ENCODE measurements around the gene ABCG1.

ABCG1 gene

DNA sequence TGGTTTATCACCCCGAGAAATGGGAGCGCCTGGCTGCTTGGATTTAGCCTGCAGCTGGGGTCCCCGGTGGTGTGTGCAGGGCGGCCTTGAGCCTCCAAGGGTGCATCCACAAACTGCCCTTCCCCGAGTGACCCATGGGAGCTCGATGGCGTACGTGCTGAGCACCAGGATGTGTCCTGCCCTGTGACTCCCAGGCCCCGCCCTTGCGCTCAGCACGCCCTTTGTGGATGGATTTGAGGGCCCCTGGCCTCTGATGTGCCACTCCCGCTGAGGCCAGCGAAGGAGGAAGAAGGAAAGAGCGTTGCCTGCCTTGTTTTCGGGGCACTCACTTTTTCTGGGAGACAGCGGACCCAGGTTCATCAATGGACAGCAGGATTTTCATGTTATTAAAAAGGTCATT lies 98.0 kb downstream of the ABCG1 start:
- H3K4me3 ChIP-seq (ENCODE audit: low read depth, low read length), result no peak overlapping the region
- TF ChIP-seq, protein P1, sequence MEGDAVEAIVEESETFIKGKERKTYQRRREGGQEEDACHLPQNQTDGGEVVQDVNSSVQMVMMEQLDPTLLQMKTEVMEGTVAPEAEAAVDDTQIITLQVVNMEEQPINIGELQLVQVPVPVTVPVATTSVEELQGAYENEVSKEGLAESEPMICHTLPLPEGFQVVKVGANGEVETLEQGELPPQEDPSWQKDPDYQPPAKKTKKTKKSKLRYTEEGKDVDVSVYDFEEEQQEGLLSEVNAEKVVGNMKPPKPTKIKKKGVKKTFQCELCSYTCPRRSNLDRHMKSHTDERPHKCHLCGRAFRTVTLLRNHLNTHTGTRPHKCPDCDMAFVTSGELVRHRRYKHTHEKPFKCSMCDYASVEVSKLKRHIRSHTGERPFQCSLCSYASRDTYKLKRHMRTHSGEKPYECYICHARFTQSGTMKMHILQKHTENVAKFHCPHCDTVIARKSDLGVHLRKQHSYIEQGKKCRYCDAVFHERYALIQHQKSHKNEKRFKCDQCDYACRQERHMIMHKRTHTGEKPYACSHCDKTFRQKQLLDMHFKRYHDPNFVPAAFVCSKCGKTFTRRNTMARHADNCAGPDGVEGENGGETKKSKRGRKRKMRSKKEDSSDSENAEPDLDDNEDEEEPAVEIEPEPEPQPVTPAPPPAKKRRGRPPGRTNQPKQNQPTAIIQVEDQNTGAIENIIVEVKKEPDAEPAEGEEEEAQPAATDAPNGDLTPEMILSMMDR (conservative IDR thresholded peaks at IDR 0.05; ENCODE audit: low read depth, low read length), result no peak
- no peak for DNase-seq (ENCODE audit: low read depth)

DNA sequence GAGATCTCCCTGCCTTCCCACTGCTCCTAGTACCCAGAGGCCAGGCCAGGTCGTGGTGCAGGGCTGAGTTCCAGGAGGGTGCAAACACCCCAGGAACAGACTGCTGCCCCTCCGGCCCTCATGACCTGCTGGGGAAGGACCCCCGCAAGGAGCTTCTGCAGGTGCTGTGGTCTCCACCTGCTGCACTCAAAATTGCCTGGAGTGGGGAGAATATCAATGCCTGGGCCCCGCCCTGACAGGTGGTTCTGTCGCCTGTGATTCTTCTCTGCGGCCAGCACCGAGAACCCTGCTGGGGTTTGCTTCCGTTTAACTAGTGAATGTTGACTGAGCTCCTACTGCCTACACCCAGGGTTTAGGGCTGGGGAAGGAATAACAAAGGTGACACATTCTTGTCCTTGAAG lies 98.4 kb downstream of the ABCG1 start:
- DNase-seq (ENCODE audit: low read depth), result no peak
- H3K4me3 ChIP-seq (ENCODE audit: low read depth, low read length), result no peak overlapping the region
- TF ChIP-seq, protein P1 (conservative IDR thresholded peaks at IDR 0.05; ENCODE audit: low read depth, low read length), result no peak

DNA sequence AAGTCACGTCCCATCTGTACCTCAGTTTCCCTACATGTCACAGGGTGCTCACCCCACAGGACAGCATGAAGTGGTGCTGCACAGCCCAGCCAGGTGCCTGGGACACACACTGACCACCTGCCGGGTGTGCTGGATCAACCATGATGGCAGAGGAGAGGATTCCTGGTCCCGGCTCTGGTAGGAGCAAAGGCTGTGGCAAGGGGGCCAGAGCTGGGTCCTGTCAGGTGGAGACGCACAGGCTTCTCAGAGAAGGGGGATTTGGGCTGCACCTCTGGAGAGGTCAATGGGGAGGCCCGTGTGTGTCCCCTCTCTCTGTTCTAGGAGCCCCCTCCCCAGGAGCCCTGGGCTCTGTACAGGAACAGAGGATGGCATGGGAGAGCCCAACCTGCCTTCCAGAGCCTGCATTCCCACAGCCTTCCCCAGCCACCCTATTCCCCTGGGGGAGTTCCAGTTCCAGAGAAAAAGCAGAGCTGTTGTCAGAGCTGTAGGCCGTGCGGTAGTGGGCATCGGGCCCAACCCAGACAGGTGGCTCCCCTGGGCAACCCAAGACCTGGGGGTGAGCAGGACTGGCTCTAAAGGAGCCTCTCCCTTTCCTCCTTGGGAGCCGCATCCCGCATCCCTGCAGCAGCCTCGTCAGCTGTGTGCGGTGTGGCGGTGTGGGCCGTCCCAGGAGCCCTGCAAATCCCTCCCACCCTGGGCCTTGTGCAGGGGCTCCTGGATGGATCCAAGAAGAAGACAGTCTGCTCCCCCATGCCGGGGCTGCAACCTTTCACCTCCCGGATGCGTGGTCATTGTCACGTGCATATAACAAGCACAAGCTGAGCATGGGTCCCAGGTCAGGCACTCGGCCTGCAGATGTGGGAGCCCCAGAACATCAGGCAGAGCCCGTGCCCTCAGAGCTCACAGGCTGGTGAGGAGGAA lies 99.1 kb downstream of the ABCG1 start:
- H3K4me3 ChIP-seq (ENCODE audit: low read depth, low read length), result no peak overlapping the region
- DNase-seq (ENCODE audit: low read depth), result no peak
- TF ChIP-seq, protein P1 (conservative IDR thresholded peaks at IDR 0.05; ENCODE audit: low read depth, low read length), result no peak

DNA sequence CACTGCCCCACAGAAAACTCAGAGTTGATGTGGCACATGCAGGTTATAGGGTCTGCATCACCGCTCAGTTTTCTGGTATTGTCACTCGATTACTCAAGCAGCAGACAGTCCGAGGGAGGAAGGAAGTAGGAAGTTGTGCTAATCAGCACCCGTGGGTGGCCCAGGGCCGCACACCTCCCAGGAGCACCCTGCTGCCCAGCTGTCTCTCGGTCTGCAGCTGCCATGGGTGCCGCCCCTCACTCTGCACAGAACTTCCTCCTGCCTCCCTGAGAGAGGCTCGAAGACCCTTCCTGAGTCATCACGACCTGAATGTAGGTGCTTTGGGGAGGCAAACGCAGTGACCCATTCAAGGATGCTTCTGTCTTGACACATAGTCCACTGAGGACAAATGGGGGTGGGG lies 100.4 kb downstream of the ABCG1 start:
- TF ChIP-seq, protein P1 (conservative IDR thresholded peaks at IDR 0.05; ENCODE audit: low read depth, low read length), result no peak
- DNase-seq (ENCODE audit: low read depth), result no peak
- H3K4me3 ChIP-seq (ENCODE audit: low read depth, low read length), result no peak overlapping the region

DNA sequence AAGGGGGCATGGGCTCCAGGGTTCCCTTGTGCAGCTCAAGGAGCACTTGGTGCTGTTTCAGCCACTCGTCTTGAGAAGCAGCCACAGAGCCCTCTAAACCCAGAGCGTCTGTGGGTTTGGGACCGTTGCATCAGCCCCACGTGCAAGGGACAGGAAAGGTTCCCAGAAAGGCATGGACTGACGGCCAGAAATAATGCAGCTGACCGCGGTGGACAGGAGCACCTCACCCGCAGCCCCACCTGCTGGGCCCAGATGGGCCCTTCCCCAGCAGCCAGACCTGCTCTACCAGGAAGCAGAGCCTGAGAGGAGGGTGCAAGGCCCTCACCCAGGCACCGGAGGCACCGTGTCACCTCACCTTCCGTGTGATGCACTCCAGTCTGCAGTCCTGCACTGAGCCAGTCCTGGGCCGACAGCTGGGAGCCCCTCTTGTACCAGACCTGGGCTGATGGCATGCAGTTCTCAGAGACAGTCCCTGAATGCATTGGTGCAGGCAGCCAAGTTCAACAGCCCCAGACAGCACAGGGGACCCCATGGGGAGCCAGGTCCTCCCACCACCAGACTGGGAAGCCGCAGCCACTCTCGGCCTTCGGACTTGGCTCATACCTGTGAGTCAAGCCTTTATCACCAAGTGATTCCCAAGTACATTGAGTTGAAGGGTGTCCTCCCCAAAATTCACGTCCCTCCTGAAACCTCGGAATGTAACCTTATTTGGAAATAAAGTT lies 101.1 kb downstream of the ABCG1 start:
- H3K4me3 ChIP-seq (ENCODE audit: low read depth, low read length), result no peak overlapping the region
- TF ChIP-seq, protein P1 (conservative IDR thresholded peaks at IDR 0.05; ENCODE audit: low read depth, low read length), result no peak
- no peak for DNase-seq (ENCODE audit: low read depth)

DNA sequence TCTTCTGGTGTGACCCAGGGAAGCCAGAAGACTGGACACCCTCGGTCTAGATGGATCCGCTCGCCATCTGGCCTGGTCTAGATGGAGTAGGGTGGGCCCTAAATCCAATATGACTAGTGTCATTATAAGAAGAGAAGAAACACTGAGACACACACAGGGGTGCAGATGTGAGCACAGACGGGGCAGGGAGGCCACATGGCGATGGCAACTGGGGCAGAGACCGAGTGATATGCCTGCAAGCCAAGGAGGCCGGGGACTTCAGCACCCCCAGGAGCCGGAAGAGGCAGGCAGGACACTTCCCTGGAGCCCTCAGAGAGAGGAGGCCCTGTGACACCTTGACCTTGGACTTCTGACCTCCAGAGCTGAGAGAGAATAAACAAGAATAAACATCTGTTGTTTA lies 101.9 kb downstream of the ABCG1 start:
- TF ChIP-seq, protein P1 (conservative IDR thresholded peaks at IDR 0.05; ENCODE audit: low read depth, low read length), result no peak
- H3K4me3 ChIP-seq (ENCODE audit: low read depth, low read length), result no peak overlapping the region
- no peak for DNase-seq (ENCODE audit: low read depth)

Data from choroid plexus epithelial cell (primary cell).